HEK293 (cell line): Measurements from ENCODE around the gene SYNE3.

Source experiments
- CTCF ChIP-seq: fragments of 450-650 bp; formaldehyde crosslinking; IDR thresholded peaks from 2 replicates; pipeline ENCODE4 v1.5.1; 2016; ENCODE audit warnings: missing biosample characterization, missing genetic modification characterization
- PRDM2 ChIP-seq: fragments of 450-650 bp; formaldehyde crosslinking; IDR thresholded peaks from 2 replicates; pipeline ENCODE4 v1.5.1; 2016; ENCODE audit warnings: missing biosample characterization, missing genetic modification characterization, borderline replicate concordance
- ZFP41 ChIP-seq: fragments of 450-650 bp; formaldehyde crosslinking; IDR thresholded peaks from 2 replicates; pipeline ENCODE4 v1.5.1; 2016; ENCODE audit warnings: missing biosample characterization, missing genetic modification characterization, borderline replicate concordance
- ZNF10 ChIP-seq: fragments of 450-650 bp; formaldehyde crosslinking; IDR thresholded peaks from 2 replicates; pipeline ENCODE4 v1.5.1; 2017; ENCODE audit warnings: missing biosample characterization, missing genetic modification characterization
- ZNF354C ChIP-seq: fragments of 450-650 bp; formaldehyde crosslinking; IDR thresholded peaks from 2 replicates; pipeline ENCODE4 v1.5.1; 2016; ENCODE audit warnings: missing biosample characterization, missing genetic modification characterization, low read depth, borderline replicate concordance
- ZNF423 ChIP-seq: fragments of 450-650 bp; formaldehyde crosslinking; IDR thresholded peaks from 2 replicates; pipeline ENCODE4 v1.5.1; 2016; ENCODE audit warnings: missing biosample characterization, missing genetic modification characterization
- ZNF426 ChIP-seq: fragments of 450-650 bp; formaldehyde crosslinking; IDR thresholded peaks from 2 replicates; pipeline ENCODE4 v1.5.1; 2017; ENCODE audit warnings: missing biosample characterization, missing genetic modification characterization, mild to moderate bottlenecking, inconsistent platforms, moderate library complexity
- ZNF548 ChIP-seq: fragments of 450-650 bp; formaldehyde crosslinking; IDR thresholded peaks from 2 replicates; pipeline ENCODE4 v1.5.1; 2016; ENCODE audit warnings: missing biosample characterization, missing genetic modification characterization
- ZNF571 ChIP-seq: fragments of 450-650 bp; formaldehyde crosslinking; IDR thresholded peaks from 2 replicates; pipeline ENCODE4 v1.5.0; 2017; ENCODE audit warnings: missing biosample characterization, missing genetic modification characterization
- ZNF585B ChIP-seq: fragments of 450-650 bp; formaldehyde crosslinking; IDR thresholded peaks from 2 replicates; pipeline ENCODE4 v1.5.1; 2016; ENCODE audit warnings: missing biosample characterization, missing genetic modification characterization
- ZNF658 ChIP-seq: fragments of 450-650 bp; formaldehyde crosslinking; IDR thresholded peaks from 2 replicates; pipeline ENCODE4; 2016; ENCODE audit warnings: missing biosample characterization, missing genetic modification characterization
- ZSCAN5A ChIP-seq: fragments of 450-650 bp; formaldehyde crosslinking; IDR thresholded peaks from 2 replicates; pipeline ENCODE4 v1.5.1; 2016; ENCODE audit warnings: missing biosample characterization, missing genetic modification characterization

- TF ChIP-seq ZSCAN5A = no peak
- TF ChIP-seq ZNF10 (tag by site-specific recombination) = no peak
- no peak for TF ChIP-seq CTCF (tag by site-specific recombination)
- TF ChIP-seq ZNF658 = no peak
- TF ChIP-seq ZNF585B (tag by site-specific recombination) = no peak
- no peak for TF ChIP-seq ZNF548 (tag by site-specific recombination)
- TF ChIP-seq PRDM2 (tag by site-specific recombination) = no peak
- TF ChIP-seq ZNF354C (tag by site-specific recombination) = no peak
- TF ChIP-seq ZNF423 = no peak
- no peak for TF ChIP-seq ZNF426 (tag by site-specific recombination)
- TF ChIP-seq ZFP41 = no peak
- TF ChIP-seq ZNF571 = no peak
These were observed 36.2 kb downstream of the SYNE3 start for GRCh38 chr14:95480109-95480886.
